Stromal cell of bone marrow (primary cell): ENCODE data around the gene GATA5.
"Not testable (repeated sequence)": the region's sequence is repeated elsewhere in the genome, so short reads cannot be mapped to it uniquely, and the experiment has no call there.

Experiments
- DNase-seq: peaks from one replicate; pipeline ENCODE4 v3.0.0-alpha.2; 2012; ENCODE audit warnings: low read depth

The GATA5 gene

GRCh38 chr20:62430311-62430853 lies 45.4 kb downstream of the GATA5 start:
- no peak for DNase-seq

- DNase-seq = no peak
Observed at GRCh38 chr20:62429455-62430310, 46.1 kb downstream of the GATA5 start.

GRCh38 chr20:62428396-62429295 lies 47.1 kb downstream of the GATA5 start:
- DNase-seq = no peak

GRCh38 chr20:62428002-62428372 lies 47.8 kb downstream of the GATA5 start:
- no peak for DNase-seq

- no peak for DNase-seq
Observed at GRCh38 chr20:62427172-62428001, 48.4 kb downstream of the GATA5 start, which contains the start of gene RBBP8NL. RBBP8NL (minus strand) TSS chr20:62427539; CDS start chr20:62419647, 7,892 bp downstream.

GRCh38 chr20:62426699-62427131 lies 49.1 kb downstream of the GATA5 start:
- no peak for DNase-seq

GRCh38 chr20:62426059-62426348 lies 49.8 kb downstream of the GATA5 start:
- DNase-seq = not testable (repeated sequence)

- DNase-seq = no peak
Observed at GRCh38 chr20:62425281-62426058, 50.3 kb downstream of the GATA5 start.

GRCh38 chr20:62424249-62425107 lies 51.3 kb downstream of the GATA5 start:
- no peak for DNase-seq

GRCh38 chr20:62423326-62423706 lies 52.5 kb downstream of the GATA5 start:
- DNase-seq = no peak

GRCh38 chr20:62422636-62423325 lies 53.0 kb downstream of the GATA5 start:
- no peak for DNase-seq

- no peak for DNase-seq
Observed at GRCh38 chr20:62421716-62421990, 54.1 kb downstream of the GATA5 start.

GRCh38 chr20:62420846-62421715 lies 54.7 kb downstream of the GATA5 start:
- no peak for DNase-seq

- no peak for DNase-seq
Observed at GRCh38 chr20:62419759-62420158, 56.0 kb downstream of the GATA5 start.

- no peak for DNase-seq
Observed at GRCh38 chr20:62418709-62419487, 56.9 kb downstream of the GATA5 start.

- DNase-seq = no peak
Observed at GRCh38 chr20:62417981-62418708, 57.6 kb downstream of the GATA5 start.
